WI38 (cell line): Measurements from ENCODE around the gene SAV1.

Experiments used
- H3K4me3 ChIP-seq: 2 replicates; pipeline ENCODE4 v1.5.1; 2011; ENCODE audit warnings: low read depth, mild to moderate bottlenecking, control low read depth, low read length
- TF ChIP-seq, protein P1 (sequence below): IDR thresholded peaks from 2 replicates; pipeline ENCODE4 v1.5.1; 2012; ENCODE audit warnings: low read depth, mild to moderate bottlenecking, control low read depth, low read length

SAV1 gene

GRCh38 chr14:50667996-50668825, at the start of gene SAV1:
Gene SAV1, minus strand, starts transcription at chr14:50668306. Its CDS starts 339 bp downstream, at chr14:50667967.
- H3K4me3 ChIP-seq: peak within 1 kb of the TSS; percentile 91
- TF ChIP-seq, protein P1, sequence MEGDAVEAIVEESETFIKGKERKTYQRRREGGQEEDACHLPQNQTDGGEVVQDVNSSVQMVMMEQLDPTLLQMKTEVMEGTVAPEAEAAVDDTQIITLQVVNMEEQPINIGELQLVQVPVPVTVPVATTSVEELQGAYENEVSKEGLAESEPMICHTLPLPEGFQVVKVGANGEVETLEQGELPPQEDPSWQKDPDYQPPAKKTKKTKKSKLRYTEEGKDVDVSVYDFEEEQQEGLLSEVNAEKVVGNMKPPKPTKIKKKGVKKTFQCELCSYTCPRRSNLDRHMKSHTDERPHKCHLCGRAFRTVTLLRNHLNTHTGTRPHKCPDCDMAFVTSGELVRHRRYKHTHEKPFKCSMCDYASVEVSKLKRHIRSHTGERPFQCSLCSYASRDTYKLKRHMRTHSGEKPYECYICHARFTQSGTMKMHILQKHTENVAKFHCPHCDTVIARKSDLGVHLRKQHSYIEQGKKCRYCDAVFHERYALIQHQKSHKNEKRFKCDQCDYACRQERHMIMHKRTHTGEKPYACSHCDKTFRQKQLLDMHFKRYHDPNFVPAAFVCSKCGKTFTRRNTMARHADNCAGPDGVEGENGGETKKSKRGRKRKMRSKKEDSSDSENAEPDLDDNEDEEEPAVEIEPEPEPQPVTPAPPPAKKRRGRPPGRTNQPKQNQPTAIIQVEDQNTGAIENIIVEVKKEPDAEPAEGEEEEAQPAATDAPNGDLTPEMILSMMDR: no peak

GRCh38 chr14:50717811-50718210, 49.7 kb upstream of the SAV1 start:
- H3K4me3 ChIP-seq: no peak overlapping the region
- TF ChIP-seq, protein P1: no peak

GRCh38 chr14:50714450-50715073, 46.5 kb upstream of the SAV1 start:
- H3K4me3 ChIP-seq: no peak overlapping the region

DNA sequence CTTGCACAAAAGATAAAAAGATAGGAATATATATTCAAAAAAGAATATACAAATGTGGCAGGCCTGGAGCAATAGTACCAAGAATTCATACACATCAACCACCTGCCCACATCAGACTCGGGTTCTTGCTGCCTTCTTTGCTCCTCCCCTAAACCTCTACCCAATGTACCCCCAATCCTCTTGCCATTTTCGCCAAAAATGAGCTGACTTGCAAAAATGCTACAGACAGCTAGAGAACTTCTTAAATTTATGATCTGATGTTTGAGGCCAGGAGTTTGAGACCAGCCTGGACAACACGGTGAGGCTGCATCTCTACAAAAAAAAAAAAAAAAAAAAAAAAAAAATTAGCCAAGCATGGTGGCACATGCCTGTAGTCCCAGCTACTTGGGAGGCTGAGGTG, 42.9 kb upstream of the SAV1 start:
- TF ChIP-seq, protein P1: no peak
- no peak overlapping the region for H3K4me3 ChIP-seq

More at GRCh38 chr14:50714450-50715073, 46.5 kb upstream of the SAV1 start:
- TF ChIP-seq, protein P1: peak; percentile 50; the same call in 1 of the 2 replicates

GRCh38 chr14:50705026-50705593, 37.0 kb upstream of the SAV1 start:
- TF ChIP-seq, protein P1: no peak
- no peak overlapping the region for H3K4me3 ChIP-seq

- H3K4me3 ChIP-seq: no peak overlapping the region
These were observed 36.4 kb upstream of the SAV1 start for GRCh38 chr14:50704454-50705010.

More at GRCh38 chr14:50704454-50705010, 36.4 kb upstream of the SAV1 start:
- TF ChIP-seq, protein P1: no peak
